ENCODE results near the gene IDE. TPM values are rescaled to one million over a fixed set of nuclear protein-coding genes. Genes with fewer than 3 reads are reported as not detected.

IDE gene
- total RNA-seq, 1 donor from 2014 or later, result 25.7 TPM

DNA sequence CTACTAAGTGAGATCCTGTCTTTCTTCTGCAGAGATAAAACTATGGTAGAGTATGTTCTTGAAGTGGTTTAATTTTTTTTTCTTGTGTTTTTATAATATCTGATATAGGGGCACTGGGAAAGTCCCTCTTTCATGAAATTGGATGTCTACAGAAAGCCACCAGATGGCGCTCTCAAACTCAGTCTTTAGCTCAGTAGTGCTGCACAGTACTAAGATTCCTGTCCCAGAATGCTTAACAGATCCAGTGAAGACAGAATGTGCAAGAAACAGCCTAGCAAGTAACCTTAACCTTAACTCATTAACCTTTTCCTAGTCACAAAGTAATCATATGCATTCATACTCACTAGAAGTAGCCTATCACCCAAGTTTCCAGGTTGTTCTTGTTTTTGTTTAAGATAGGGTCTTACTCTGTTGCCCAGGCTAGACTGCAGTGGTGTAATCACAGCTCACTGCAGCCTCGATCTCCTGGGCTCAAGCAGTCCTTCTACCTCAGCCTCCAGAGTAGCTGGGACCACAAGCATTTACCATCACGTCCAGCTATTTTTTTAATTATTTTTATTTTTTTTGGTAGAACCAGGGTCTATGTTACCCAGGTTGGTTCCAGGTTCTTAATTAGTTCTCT is 56.7 kb downstream of the IDE start:
- peak; percentile 23 for DNase-seq (ENCODE audit: low read depth)
- Histone ChIP-seq H3K4me3 (ENCODE audit: low read depth, low read length) (no peak overlapping the region), H3K27me3 (ENCODE audit: control insufficient read depth, insufficient read depth, low read length) (no peaks in the 10 kb centered on the region), H3K36me3 (ENCODE audit: control insufficient read depth, insufficient read depth, low read length) (no peaks in the 10 kb centered on the region)
- peak; percentile 72 for TF ChIP-seq CTCF (IDR thresholded peaks at IDR 0.05; ENCODE audit: insufficient read depth, low read length, poor library complexity, severe bottlenecking)

GRCh38 chr10:92508866-92509265 is 65.0 kb downstream of the IDE start:
- no peaks in the 10 kb centered on the region for H3K27me3 ChIP-seq (ENCODE audit: control insufficient read depth, insufficient read depth, low read length)
- H3K4me3 ChIP-seq (ENCODE audit: low read depth, low read length), result no peak overlapping the region
- H3K36me3 ChIP-seq (ENCODE audit: control insufficient read depth, insufficient read depth, low read length), result no peaks in the 10 kb centered on the region
- DNase-seq (ENCODE audit: low read depth), result no peak
- TF ChIP-seq CTCF (IDR thresholded peaks at IDR 0.05; ENCODE audit: insufficient read depth, low read length, poor library complexity, severe bottlenecking), result no peak

GRCh38 chr10:92506336-92506735 is 67.6 kb downstream of the IDE start:
- Histone ChIP-seq H3K27me3 (ENCODE audit: control insufficient read depth, insufficient read depth, low read length) (no peaks in the 10 kb centered on the region), H3K4me3 (ENCODE audit: low read depth, low read length) (no peak overlapping the region), H3K36me3 (ENCODE audit: control insufficient read depth, insufficient read depth, low read length) (no peaks in the 10 kb centered on the region)
- TF ChIP-seq CTCF (IDR thresholded peaks at IDR 0.05; ENCODE audit: insufficient read depth, low read length, poor library complexity, severe bottlenecking), result no peak
- no peak for DNase-seq (ENCODE audit: low read depth)

GRCh38 chr10:92505044-92505443 is 68.8 kb downstream of the IDE start:
- Histone ChIP-seq H3K4me3 (ENCODE audit: low read depth, low read length) (no peak overlapping the region), H3K27me3 (ENCODE audit: control insufficient read depth, insufficient read depth, low read length) (no peaks in the 10 kb centered on the region), H3K36me3 (ENCODE audit: control insufficient read depth, insufficient read depth, low read length) (no peaks in the 10 kb centered on the region)
- TF ChIP-seq CTCF (IDR thresholded peaks at IDR 0.05; ENCODE audit: insufficient read depth, low read length, poor library complexity, severe bottlenecking), result no peak
- no peak for DNase-seq (ENCODE audit: low read depth)

- DNase-seq (ENCODE audit: low read depth), result no peak
- no peaks in the 10 kb centered on the region for H3K36me3 ChIP-seq (ENCODE audit: control insufficient read depth, insufficient read depth, low read length)
- H3K4me3 ChIP-seq (ENCODE audit: low read depth, low read length), result no peak overlapping the region
Observed at GRCh38 chr10:92502296-92502808, 71.5 kb downstream of the IDE start.

More at GRCh38 chr10:92502296-92502808, 71.5 kb downstream of the IDE start:
- TF ChIP-seq CTCF (IDR thresholded peaks at IDR 0.05; ENCODE audit: insufficient read depth, low read length, poor library complexity, severe bottlenecking), result no peak
- no peaks in the 10 kb centered on the region for H3K27me3 ChIP-seq (ENCODE audit: control insufficient read depth, insufficient read depth, low read length)
